HG02981 (cell line): ENCODE results near the gene HLTF.
"Not testable (repeated sequence)": the region's sequence is repeated elsewhere in the genome, so short reads cannot be mapped to it uniquely, and the experiment has no call there.

Experiments
- ATAC-seq: cut with Tn5 transposase; IDR thresholded peaks from one replicate; pipeline ENCODE4 v1.9.1; 2021; ENCODE audit warnings: mild to moderate bottlenecking, moderate library complexity; ENCODE audit not compliant: unreplicated experiment

Gene HLTF

DNA sequence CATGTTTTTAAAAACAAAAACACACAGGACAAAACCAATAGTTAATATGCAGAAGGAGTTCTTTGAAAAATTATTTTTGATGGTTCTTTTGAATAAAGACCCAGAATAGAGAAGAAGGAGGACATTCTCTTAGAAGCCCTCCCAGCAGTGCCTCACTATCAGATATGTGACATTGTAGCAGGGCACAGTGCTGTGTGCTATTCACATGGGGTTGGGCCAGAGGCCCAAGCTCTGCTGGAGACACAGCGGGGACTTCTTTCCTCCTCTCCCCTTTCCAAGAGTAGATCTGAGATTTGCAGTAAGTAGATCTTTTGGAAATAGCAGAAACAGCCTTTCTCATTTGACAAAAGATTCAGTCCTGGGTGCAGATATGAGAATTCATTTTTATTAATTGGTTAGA is 88.7 kb downstream of the HLTF start:
- no peak for ATAC-seq

DNA sequence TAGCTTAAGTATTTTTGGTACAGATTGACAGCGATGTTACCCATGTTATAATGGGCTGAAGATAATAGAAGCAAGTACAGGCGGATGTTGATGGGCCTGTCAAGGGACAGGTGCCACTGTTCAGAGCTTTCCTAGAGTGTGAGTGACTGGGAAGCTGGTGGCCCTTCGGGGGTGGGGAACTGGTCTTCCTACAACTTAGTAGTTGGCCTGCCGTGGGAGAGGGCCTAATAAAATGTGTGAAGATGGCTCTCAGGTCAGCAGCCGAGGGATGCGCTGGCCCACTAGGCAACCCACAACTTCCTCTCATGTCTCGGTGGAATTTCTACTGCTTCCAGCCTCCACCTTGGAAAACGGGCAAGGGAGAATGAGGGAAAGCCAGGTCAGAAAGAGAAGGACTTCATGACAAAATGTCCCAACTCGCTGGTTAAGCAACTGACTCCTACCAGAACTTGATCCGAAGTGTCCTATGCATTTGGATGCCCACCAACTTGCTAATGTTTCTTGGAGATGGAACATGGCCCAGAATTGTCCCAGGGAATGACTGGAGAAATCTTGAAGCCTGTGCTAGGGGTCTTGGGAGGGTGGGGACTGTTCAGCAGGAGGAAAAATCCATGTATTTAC is 93.6 kb downstream of the HLTF start:
- no peak for ATAC-seq

DNA sequence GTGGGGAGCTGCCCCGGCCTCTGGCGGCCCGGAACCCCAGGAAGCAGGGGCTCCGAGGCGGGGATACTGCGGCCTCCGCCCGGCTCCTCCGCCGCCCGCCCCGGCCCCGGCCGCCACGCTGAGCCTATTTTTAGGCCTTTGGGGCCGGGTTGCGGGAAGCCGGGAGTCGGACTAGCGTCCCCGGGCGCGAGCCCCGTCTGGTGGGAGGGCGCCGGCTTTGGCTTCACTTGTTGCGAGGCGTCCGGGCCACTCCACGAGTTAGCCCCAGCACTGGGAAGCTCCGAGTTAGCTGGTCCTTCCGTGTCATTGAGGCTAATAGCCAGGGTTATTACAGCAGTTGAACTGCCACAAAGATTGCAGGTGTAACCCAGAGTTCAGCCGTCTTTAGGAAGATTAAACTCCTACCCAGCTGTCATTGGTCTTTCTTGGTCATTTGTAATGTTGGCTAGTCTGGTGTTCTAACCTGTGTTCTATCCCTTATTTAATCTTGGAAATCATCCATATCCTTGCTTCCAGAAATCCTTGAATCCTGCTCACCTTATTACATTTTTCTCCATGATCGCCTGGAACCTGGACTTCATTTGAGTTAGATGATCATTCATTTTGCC is 94.2 kb downstream of the HLTF start:
- peak; percentile 23 for ATAC-seq

DNA sequence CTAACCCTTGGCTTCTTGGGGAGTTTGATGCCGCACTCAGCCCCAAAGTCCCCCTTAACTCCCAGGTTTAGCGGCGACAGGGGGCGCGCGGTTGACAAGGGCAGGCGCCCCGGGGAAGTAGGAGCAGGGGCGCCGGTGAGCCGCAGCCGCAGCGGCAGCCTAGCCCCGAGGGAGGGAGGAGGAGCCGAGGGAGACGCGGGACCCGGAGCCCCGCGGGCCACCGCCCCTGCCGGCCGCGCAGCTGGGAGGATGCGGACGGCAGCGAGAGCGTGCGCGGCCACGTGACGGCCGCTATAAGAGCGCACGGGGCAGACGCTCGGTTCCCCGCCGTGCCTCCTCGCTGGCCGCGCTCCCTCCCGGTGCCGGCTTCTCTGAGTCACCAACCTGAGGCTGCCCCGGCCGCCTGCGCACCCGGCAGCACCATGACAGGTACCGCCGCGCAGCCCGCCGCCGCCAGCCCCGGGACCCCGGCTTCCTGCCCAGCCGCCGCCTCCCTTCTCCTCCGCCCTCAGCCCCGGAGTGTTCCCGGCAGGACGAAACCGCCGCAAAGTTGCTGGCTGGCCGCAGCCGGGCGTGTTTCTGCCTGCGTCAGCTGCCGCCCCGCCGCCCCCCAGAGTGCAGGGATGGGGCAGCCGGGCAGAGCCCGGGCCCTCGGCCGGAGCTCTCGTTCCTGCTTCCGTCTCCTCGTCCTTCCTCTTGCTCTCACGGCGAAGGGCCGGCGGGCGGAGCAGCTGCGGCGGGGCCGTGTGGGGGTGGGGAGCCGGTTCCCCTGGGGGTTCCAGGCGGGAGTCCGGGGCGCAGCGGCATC is 94.9 kb downstream of the HLTF start, which contains the start of gene GYG1:
GYG1 (plus strand) TSS at position 322 of the 808 bp plus-strand sequence; CDS start at position 423, 101 bp downstream.
- ATAC-seq, result peak; percentile 72

DNA sequence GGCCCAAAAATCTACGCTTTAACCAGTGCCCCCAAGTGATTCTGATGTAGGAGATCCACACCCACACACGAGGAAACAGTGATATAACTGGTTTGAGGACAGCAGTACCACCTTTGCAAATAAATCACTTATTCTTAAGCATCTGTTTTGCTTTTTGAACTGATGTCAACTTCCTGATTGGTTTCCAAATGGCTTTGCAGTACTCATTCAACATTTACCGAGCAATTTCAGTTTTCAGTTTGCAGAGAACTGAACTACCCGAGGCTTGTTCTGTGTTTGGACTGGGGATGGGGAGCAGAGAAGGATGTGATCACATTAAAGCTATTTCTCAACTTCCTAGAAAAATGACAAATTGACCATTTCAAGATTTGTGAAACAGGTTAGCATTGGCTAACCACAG is 96.1 kb downstream of the HLTF start:
- ATAC-seq, result peak; percentile 38

DNA sequence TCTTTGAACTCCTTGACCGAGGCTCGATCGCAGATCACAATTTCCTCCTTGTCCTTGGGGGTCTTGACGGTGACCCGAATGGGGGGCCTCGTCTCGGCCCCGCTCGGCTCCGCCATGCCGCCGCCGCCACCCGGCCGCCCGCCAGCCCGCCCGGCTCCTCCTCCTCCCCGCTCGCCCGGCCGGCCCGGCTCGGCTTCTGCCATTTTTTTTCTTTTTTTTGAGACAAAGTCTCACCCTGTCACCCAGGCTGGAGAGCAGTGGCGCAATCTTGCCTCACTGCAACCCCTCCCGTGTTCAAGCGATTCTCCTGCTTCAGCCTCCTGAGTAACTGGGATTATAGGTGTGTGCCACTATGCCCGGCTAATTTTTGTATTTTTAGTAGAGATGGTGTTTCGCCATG is 98.8 kb downstream of the HLTF start:
- ATAC-seq, result not testable (repeated sequence)

DNA sequence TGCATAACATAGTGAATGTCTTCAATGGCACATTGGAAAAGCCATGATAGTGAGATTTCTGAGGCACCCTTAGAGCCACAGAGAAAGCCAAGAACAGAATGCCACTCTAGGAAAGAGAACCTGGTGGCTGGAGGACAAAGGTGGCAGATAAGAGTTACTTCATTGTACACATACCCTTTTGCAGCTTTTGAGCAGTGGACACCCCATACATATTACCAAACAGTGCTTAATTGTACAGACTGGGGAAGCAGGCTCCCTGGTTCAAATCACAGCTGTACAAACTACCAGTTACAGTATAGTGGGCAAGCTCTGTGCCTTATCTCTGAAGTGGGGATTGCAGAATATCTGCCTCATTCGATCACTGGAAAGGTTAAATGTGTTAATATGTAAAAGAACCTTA is 105.1 kb downstream of the HLTF start:
- ATAC-seq, result no peak
